Mucosa of descending colon (tissue), 3 donors: Measurements from ENCODE around the gene AOC3. TPM values are rescaled to one million over a fixed set of nuclear protein-coding genes. Genes with fewer than 3 reads are reported as not detected.

ENCODE experiments used
- ATAC-seq: fragments of 200-7000 bp; cut with Tn5 transposase; one replicate; pipeline ENCODE4 v1.9.1; 2020; ENCODE audit warnings: mild to moderate bottlenecking, moderate library complexity
- DNase-seq, 3 donors: peaks; one replicate each; pipeline ENCODE4 v3.0.0-alpha.2; 2020
- H3K36me3 ChIP-seq: fragments of 200-600 bp; one replicate; pipeline ENCODE4 v1.8.0; 2021; ENCODE audit warnings: low read depth, mild to moderate bottlenecking
- H3K4me1 ChIP-seq: fragments of 200-600 bp; one replicate; pipeline ENCODE4 v1.8.0; 2021; ENCODE audit warnings: low read depth, mild to moderate bottlenecking
- H3K4me3 ChIP-seq: fragments of 200-600 bp; one replicate; pipeline ENCODE4 v1.8.0; 2021; ENCODE audit warnings: mild to moderate bottlenecking
- H3K9me3 ChIP-seq: fragments of 200-600 bp; one replicate; pipeline ENCODE4 v1.8.0; 2021; ENCODE audit warnings: mild to moderate bottlenecking
- CTCF ChIP-seq: fragments of 200-600 bp; IDR thresholded peaks from one replicate; pipeline ENCODE4 v1.8.0; 2022; ENCODE audit warnings: antibody characterized with exemption, mild to moderate bottlenecking
- intact Hi-C, 2 donors: fragments of 100-400 bp; cut with DNase I in 1 of 2; cut with micrococcal nuclease in 1 of 2; formaldehyde crosslinking; loops; one replicate each; pipeline versions ENCODE4 v1.11.0 to v1.11.1; 2022; cut with DNase I, micrococcal nuclease
- total RNA-seq, 3 donors: library from RNA; stranded (reverse); fragmentation: NEBNext Ultra II Directional in 2 of 3; extraction: Animal tissue kit (Norgen Biotek cat#: 25700) in 2 of 3; gene quantifications; one replicate each; pipeline versions ENCODE4 v1.2.1 to v1.2.4, GENCODE V29; 2021 to 2023
- donor health status: DM: no; HTN: no; CAD: no; lungs with moderate emphysema.
- donor health status: DM: no; HTN: no; CAD: no.
- donor health status: DM: no; HTN: yes; CAD: no.

AOC3 gene
- total RNA-seq, 3 donors from 2014 or later = 10.6 to 175 (median 25.4) TPM

- H3K36me3 ChIP-seq = peaks cover 11% of the 10 kb centered on the region
- no peak overlapping the region for H3K4me3 ChIP-seq
- no peak for DNase-seq
- no peak for ATAC-seq
- no peaks in the 10 kb centered on the region for H3K4me1 ChIP-seq
- H3K9me3 ChIP-seq = no peaks in the 10 kb centered on the region
- no peak for TF ChIP-seq CTCF
- intact Hi-C loops = no loop called here
These were observed 36.2 kb upstream of the AOC3 start for GRCh38 chr17:42814633-42815399.

- peaks cover 11% of the 10 kb centered on the region for H3K36me3 ChIP-seq
- H3K4me3 ChIP-seq = no peak overlapping the region
These were observed 33.1 kb upstream of the AOC3 start for GRCh38 chr17:42817866-42818265.

GRCh38 chr17:42818379-42818778 lies 32.6 kb upstream of the AOC3 start:
- H3K9me3 ChIP-seq = no peaks in the 10 kb centered on the region
- no peak for DNase-seq
- H3K4me1 ChIP-seq = peaks cover 12% of the 10 kb centered on the region
- ATAC-seq = no peak
- intact Hi-C loops = no loop called here
- TF ChIP-seq CTCF = no peak
- H3K4me3 ChIP-seq = no peak overlapping the region
- peaks cover 11% of the 10 kb centered on the region for H3K36me3 ChIP-seq

More at GRCh38 chr17:42817866-42818265, 33.1 kb upstream of the AOC3 start:
- DNase-seq = no peak
- no peaks in the 10 kb centered on the region for H3K9me3 ChIP-seq
- ATAC-seq = no peak
- intact Hi-C loops = no loop called here
- H3K4me1 ChIP-seq = peaks cover 7% of the 10 kb centered on the region
- no peak for TF ChIP-seq CTCF

- DNase-seq (peak in 2 of 3 donors; percentile 66 to 71), ATAC-seq (peak; percentile 15)
- Histone ChIP-seq H3K36me3 (peaks cover 11% of the 10 kb centered on the region), H3K4me3 (no peak overlapping the region), H3K4me1 (peaks cover 18% of the 10 kb centered on the region), H3K9me3 (no peaks in the 10 kb centered on the region)
- intact Hi-C loops = no loop called here
- peak; percentile 40 for TF ChIP-seq CTCF
These were observed 31.0 kb upstream of the AOC3 start for GRCh38 chr17:42819939-42820535.

- intact Hi-C loops = no loop called here
- Histone ChIP-seq H3K36me3 (peaks cover 6% of the 10 kb centered on the region), H3K4me3 (no peak overlapping the region), H3K9me3 (no peaks in the 10 kb centered on the region), H3K4me1 (peaks cover 18% of the 10 kb centered on the region)
- TF ChIP-seq CTCF = no peak
- DNase-seq (no peak), ATAC-seq (no peak)
These were observed 29.8 kb upstream of the AOC3 start for GRCh38 chr17:42821176-42821575.
